ENCODE measurements around the gene COL11A2. TPM values are rescaled to one million over a fixed set of nuclear protein-coding genes. Genes with fewer than 3 reads are reported as not detected.

The COL11A2 gene
- polyA plus RNA-seq, 1 of the 3 experiments (the other 2 are of a cell fraction): 0.99 TPM

DNA sequence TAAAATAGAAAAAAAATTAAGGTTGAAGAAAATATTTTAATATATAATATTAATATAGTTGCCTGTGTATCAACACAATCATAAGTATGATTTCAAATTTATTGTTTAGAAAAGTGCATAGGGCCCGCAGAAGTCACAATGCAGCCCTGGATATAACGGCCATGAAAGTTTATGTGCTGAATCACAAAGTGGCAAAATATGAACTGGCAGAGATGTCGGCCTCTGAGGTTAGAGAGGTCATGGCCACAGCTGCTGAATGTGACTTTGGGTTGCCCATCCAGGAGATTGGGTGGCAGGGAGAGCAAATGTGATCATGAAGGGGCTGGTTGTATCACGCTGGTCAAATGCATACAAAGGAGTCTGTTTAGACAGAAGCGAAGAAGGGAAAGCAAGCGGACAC lies 35.7 kb downstream of the COL11A2 start (continued):
- TF ChIP-seq, protein P1, sequence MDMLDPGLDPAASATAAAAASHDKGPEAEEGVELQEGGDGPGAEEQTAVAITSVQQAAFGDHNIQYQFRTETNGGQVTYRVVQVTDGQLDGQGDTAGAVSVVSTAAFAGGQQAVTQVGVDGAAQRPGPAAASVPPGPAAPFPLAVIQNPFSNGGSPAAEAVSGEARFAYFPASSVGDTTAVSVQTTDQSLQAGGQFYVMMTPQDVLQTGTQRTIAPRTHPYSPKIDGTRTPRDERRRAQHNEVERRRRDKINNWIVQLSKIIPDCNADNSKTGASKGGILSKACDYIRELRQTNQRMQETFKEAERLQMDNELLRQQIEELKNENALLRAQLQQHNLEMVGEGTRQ (IDR thresholded peaks at IDR 0.05; ENCODE audit: borderline replicate concordance, low read depth, low read length): no peak
- TF ChIP-seq YY1 (IDR thresholded peaks at IDR 0.05; ENCODE audit: low read depth) (no peak), POLR2AphosphoS5 (IDR thresholded peaks at IDR 0.05; ENCODE audit: low read depth, low read length) (no peak), TAF1 (IDR thresholded peaks at IDR 0.05; ENCODE audit: borderline replicate concordance, low read depth, low read length) (no peak), SIN3A (IDR thresholded peaks at IDR 0.05; ENCODE audit: borderline replicate concordance, low read depth, low read length) (no peak)
- TF ChIP-seq, protein P2, sequence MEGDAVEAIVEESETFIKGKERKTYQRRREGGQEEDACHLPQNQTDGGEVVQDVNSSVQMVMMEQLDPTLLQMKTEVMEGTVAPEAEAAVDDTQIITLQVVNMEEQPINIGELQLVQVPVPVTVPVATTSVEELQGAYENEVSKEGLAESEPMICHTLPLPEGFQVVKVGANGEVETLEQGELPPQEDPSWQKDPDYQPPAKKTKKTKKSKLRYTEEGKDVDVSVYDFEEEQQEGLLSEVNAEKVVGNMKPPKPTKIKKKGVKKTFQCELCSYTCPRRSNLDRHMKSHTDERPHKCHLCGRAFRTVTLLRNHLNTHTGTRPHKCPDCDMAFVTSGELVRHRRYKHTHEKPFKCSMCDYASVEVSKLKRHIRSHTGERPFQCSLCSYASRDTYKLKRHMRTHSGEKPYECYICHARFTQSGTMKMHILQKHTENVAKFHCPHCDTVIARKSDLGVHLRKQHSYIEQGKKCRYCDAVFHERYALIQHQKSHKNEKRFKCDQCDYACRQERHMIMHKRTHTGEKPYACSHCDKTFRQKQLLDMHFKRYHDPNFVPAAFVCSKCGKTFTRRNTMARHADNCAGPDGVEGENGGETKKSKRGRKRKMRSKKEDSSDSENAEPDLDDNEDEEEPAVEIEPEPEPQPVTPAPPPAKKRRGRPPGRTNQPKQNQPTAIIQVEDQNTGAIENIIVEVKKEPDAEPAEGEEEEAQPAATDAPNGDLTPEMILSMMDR (IDR thresholded peaks at IDR 0.05): no peak

DNA sequence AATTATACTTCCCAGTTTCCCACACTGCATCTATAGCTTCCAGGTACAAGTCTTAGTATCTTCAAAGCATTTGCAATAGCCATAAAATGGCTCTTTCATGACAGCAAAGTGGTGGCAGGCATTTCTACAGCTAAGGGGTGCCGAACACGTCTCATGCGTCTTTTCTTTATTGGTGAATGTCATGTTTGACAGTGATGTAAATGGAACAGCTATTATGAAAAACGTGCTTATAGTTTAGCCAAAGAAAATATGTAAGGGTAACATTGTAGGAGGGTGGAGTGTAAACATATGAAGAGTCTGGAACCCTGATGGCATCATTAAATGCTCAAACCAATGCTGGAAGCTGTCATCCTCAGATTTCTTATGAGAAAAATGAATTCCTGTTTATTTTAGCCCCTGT lies 37.9 kb downstream of the COL11A2 start:
- Histone ChIP-seq H3K27me3 (ENCODE audit: insufficient read depth) (peaks cover 6% of the 10 kb centered on the region), H3K27ac (ENCODE audit: low read depth in 2 of 2, low read length in 1 of 2) (no peak overlapping the region), H3K9me2 (no peaks in the 10 kb centered on the region), H4K20me1 (ENCODE audit: insufficient read depth) (no peaks in the 10 kb centered on the region), H3K79me2 (ENCODE audit: insufficient read depth) (no peaks in the 10 kb centered on the region), H3K4me1 (ENCODE audit: control insufficient read depth in 1 of 2, insufficient read depth in 2 of 2, low read depth in 1 of 2, low read length in 1 of 2) (no peaks in the 10 kb centered on the region), H3K9ac (no peak overlapping the region), H3K4me3 (ENCODE audit: low read depth in 2 of 2, low read length in 1 of 2) (no peak overlapping the region), H3F3A (replicated peaks; ENCODE audit: insufficient read depth) (no peaks in the 10 kb centered on the region), H3K9me3 (0 out of 2 replicates have a peak, but pooled peaks cover 5% of the 10 kb centered on the region), H3K4me2 (no peak overlapping the region), H2AFZ (ENCODE audit: low read depth) (no peak overlapping the region), H3K36me3 (replicated peaks in 1 of 2; ENCODE audit: control insufficient read depth in 1 of 2, insufficient read depth in 2 of 2, low read length in 1 of 2) (no peaks in the 10 kb centered on the region)
- WGBS (ENCODE audit: low lambda C conversion rate): 6% methylated on average over 4 of the region's 4 CpGs
- no peak for DNase-seq
- TF ChIP-seq, protein P3, sequence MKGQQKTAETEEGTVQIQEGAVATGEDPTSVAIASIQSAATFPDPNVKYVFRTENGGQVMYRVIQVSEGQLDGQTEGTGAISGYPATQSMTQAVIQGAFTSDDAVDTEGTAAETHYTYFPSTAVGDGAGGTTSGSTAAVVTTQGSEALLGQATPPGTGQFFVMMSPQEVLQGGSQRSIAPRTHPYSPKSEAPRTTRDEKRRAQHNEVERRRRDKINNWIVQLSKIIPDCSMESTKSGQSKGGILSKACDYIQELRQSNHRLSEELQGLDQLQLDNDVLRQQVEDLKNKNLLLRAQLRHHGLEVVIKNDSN (IDR thresholded peaks at IDR 0.05; ENCODE audit: borderline replicate concordance, low read depth): no peak
- no peak for TF ChIP-seq CHD2 (IDR thresholded peaks at IDR 0.05; ENCODE audit: low read length, partially characterized antibody)
- TF ChIP-seq, protein P4, sequence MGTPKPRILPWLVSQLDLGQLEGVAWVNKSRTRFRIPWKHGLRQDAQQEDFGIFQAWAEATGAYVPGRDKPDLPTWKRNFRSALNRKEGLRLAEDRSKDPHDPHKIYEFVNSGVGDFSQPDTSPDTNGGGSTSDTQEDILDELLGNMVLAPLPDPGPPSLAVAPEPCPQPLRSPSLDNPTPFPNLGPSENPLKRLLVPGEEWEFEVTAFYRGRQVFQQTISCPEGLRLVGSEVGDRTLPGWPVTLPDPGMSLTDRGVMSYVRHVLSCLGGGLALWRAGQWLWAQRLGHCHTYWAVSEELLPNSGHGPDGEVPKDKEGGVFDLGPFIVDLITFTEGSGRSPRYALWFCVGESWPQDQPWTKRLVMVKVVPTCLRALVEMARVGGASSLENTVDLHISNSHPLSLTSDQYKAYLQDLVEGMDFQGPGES (IDR thresholded peaks at IDR 0.05; ENCODE audit: low read depth, low read length): no peak
- TF ChIP-seq TEAD4 (IDR thresholded peaks at IDR 0.05; ENCODE audit: borderline replicate concordance, insufficient read depth): no peak
- TF ChIP-seq, protein P5, sequence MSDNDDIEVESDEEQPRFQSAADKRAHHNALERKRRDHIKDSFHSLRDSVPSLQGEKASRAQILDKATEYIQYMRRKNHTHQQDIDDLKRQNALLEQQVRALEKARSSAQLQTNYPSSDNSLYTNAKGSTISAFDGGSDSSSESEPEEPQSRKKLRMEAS (IDR thresholded peaks at IDR 0.05; ENCODE audit: low read depth): no peak
- TF ChIP-seq GATA2 (CRISPR knock-in tag; IDR thresholded peaks at IDR 0.05): no peak
- no peak for TF ChIP-seq TCF12 (IDR thresholded peaks at IDR 0.05)
- TF ChIP-seq, protein P6, sequence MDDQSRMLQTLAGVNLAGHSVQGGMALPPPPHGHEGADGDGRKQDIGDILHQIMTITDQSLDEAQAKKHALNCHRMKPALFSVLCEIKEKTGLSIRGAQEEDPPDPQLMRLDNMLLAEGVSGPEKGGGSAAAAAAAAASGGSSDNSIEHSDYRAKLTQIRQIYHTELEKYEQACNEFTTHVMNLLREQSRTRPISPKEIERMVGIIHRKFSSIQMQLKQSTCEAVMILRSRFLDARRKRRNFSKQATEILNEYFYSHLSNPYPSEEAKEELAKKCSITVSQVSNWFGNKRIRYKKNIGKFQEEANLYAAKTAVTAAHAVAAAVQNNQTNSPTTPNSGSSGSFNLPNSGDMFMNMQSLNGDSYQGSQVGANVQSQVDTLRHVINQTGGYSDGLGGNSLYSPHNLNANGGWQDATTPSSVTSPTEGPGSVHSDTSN (IDR thresholded peaks at IDR 0.05): no peak
- no peak for TF ChIP-seq YY1 (IDR thresholded peaks at IDR 0.05; ENCODE audit: low read depth)
- TF ChIP-seq FOXJ3 (CRISPR knock-in tag; IDR thresholded peaks at IDR 0.05): no peak
- no peak for TF ChIP-seq NRF1 (IDR thresholded peaks at IDR 0.05; ENCODE audit: low read depth, low read length)
- no peak for TF ChIP-seq TAF1 (IDR thresholded peaks at IDR 0.05; ENCODE audit: borderline replicate concordance, low read depth, low read length)
- TF ChIP-seq, protein P2 (IDR thresholded peaks at IDR 0.05): no peak
- no peak for TF ChIP-seq EP300 (IDR thresholded peaks at IDR 0.05; ENCODE audit: borderline replicate concordance in 1 of 2, low read depth in 1 of 2, low read length in 1 of 2)
- ChIA-PET POLR2A (no interaction called here), CTCF (interaction anchor here (2.0 to 2.4 kb wide), 3 partner anchors 31 to 94 kb away, joined by 5 to 13 read pairs (median 13); no protein-coding TSS in a partner anchor)

Data from SK-N-SH (cell line).